GM21390 (cell line): ENCODE results near the gene AFMID.

ENCODE experiments used
- ATAC-seq: cut with Tn5 transposase; IDR thresholded peaks from one replicate; pipeline ENCODE4 v1.9.1; 2021; ENCODE audit not compliant: unreplicated experiment

Gene AFMID

DNA sequence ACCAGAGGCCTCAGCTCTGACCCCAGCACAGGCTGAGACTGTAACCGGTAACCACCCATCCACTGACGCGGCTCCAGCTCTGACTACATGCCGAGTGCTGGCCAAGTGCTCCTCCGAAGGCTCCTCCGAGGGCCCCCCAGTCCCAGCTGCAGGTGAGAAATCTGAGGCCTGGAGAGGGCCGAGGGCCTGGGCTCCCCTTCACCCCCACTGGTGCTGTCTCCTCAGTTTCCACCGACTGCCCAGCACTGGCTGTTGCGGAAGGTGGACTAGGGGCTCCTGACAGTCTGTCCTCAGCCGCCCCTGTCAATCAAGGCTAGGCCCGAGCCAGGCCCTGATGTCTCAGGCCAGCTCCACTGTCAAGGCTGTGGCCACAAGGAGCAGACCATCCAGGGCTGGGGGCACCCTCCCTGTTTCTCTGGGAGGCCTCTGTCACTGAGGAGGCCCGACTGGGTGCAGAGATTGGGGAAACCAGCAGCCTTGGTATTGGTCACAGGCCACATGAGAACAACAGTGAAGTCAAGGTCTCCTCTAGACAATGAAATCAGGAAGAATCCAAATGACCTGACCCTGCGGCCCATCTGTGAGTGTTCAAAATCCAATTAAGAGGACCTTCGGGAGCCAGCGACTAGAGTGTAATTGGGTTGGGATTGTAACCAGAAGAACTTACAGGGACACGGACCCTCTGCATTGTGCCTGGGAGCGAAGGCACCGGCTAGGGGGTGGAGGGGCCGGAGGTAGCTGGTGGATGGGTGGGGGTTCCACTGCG, 49.4 kb downstream of the AFMID start:
- ATAC-seq, result no peak

DNA sequence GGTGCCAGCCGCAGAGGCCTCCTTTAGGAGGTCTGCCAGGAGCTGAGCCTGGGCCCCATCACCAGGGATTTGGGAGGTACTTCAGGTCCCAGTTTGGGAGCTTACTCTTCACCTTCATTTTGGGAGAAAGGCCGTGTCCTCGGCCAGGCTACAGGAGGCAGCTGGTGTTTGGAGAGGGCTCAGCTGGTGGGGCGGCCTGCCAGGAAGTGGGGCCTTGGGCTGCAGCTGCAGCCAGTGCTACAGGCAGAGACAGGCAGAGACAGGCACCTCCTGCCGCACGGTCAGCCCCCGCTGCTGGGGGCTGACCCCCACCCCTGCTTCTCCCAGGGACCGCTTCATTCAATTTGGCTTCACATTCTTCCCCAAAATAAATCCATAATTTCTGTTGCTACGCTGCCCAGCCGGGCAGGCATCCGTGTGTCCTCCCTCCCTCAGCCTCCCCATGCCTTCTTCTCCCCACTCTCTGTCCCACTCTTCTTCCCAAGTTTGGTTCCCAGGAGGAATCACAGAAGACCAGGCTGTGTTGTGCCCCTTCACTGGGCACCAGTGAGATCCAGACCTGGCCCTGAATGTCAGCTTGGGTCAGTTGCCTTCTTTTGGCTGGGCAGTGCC, 50.3 kb downstream of the AFMID start:
- no peak for ATAC-seq

DNA sequence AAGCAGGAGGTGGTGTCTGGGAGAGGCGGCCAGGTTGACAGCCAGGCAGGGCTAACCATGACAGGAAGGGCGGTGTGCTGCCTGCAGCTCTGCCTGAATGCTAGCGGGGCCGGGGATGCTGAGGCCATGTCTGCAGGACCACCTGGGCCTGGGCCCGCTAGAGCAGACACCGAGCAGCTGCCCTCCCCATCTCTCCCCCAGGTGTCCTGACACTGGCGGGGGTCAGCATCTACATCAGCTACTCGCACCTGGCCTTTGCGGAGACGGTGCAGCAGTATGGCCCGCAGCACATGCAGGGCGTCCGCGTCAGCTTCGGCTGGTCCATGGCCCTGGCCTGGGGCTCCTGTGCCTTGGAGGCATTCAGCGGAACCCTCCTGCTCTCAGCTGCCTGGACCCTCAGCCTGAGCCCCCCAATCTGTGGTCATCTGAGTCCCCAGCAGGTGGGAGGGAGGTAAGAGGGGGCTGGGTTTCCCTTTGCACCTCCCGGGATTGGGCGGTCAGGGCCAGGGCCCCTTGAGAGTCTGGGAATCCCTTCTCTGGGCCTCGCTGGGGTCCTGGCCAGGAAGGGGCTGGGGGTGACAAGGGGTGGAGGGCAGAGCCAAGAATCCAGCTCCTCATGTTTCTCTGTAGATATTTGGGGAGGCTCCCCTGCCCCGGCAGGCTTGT, 51.8 kb downstream of the AFMID start:
- no peak for ATAC-seq

DNA sequence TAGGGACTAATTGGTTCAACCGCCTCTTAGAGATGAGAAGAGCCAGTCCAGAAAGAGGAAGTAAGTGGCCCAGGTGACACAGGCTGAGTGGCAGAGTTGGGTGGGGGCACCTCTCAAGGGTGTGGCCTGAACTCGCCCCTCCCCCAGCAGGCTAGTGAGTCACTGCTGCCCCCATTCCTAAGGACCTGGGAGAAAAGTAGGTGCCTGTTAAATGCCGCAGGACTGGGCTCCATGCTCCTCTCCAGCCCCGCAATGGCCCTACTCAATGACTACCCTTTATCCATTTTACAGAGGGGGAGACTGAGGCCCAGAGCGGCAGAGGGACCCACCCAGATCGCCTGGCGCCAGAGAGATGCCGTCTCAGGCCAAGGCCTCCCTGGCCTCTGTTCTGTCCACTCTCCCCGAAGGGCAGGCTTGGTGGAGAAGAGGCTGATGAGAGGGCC, 52.3 kb downstream of the AFMID start:
- ATAC-seq, result no peak

DNA sequence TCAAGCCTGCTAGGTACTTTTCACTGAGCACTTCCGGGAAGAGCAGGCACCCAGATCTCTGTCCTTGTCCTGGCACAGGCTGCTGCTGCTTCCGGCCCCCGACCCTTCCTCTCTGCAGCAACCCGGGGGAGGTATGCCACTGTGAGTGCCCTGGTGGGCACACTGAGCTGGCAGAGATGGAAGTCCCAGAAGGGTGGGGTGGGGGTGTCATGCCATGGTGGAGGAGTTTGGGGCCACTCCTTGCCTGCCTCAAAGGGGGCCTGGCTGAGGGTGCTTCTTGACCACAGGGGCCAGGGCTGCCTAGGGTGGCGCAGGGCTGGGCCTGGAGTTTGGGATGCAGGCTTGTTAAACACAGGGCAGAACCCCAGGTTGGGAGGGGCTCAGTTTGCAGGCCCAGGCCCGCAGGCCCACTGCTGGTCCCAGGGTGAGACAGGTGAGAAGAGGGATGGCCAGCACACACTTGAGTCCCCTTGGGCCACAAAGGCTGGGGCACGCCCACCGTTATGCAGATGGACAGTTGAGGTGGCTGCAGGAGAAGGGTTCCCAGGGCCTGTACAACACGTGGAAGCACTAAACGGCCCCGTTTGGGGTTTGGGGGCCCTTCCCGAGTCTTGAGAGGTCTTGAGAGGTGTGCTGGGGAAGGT, 53.0 kb downstream of the AFMID start:
- ATAC-seq, result no peak

DNA sequence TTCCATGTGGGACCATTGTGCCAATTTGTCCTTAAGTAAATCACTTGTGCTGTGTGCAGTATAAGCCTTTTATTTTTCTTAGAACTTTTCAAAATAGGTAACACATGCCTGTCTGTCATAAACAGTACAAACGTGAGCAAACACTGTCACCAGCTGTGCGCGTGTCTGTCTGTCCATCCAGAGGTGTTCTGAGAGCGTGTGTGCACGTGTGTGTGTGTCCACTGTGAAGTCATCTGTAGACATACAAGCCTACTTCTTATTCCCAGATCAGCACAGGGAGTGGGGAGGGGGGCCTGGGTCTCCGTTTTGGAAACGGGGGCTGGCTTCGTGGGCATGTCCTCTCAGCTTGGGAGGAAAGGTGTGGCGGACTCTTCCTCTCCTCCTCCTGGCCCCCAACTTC, 53.7 kb downstream of the AFMID start:
- ATAC-seq, result no peak

DNA sequence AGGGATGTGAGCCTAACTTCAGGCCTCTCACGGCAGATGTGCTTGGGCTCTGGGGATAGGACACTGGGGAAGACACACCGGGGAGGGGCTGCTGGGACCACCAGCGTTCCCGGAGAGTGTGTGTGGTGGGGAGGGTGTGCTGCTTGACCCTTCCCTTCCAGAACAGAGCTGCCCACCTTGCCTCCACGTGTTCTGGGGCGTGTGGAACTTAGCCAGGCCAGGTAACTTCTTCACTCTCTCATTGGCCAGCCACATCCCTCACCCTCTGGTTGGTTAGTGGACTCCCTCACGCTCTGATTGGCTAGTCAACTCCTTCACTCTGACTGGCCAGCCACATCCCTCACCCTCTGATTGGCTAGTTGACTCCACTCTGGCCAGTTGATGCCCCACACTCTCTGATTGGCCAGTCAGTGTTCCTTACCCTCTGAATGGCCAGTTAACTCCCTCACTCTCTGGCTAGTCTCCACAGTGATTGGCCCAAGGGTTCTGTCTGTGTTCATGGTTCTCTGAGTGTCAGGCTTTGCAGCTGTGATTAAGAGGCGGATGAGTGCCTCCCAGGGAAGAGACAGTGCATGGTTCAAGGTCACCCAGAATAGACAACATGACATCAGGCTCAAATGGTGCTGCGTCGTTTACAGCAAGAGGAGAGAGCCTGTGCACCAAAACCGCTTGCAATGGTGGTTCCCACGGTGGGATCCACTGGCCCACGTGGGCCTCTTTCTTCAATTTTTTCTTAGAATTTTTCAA, 54.3 kb downstream of the AFMID start:
- ATAC-seq, result no peak

DNA sequence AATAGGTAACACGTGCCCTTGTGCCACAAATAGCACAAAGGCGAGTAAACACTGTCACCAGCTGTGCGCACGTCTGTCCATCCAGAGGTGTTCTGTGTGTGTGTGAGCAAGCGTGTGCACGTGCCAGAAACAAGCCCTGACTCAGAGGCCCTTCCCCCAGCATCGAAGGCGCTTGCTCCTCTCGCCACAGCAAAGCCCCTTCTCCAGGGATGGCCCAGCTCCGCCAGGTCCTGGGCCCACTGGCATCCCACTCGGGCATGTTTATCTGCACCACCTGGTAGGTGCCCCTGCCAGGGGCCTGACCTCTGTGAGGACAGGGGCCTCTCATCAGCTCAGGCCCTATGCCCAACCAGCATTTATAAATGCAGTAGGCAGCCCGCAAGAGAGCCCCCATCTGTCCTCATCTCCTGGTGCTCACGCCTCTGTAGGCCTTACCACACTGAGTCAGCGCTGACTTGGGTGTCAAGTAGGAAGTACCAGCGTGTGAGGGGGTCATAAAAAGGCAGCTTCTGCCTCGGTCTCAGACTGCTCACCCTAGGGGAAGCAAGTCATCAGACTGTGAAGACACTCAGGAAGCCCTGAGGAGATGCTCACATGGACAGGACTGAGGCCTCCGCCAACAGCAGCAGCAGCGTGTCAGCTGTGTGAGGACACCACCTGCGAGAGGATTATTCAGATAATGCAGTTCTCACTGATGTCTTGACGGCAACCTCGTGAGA, 55.0 kb downstream of the AFMID start:
- no peak for ATAC-seq

DNA sequence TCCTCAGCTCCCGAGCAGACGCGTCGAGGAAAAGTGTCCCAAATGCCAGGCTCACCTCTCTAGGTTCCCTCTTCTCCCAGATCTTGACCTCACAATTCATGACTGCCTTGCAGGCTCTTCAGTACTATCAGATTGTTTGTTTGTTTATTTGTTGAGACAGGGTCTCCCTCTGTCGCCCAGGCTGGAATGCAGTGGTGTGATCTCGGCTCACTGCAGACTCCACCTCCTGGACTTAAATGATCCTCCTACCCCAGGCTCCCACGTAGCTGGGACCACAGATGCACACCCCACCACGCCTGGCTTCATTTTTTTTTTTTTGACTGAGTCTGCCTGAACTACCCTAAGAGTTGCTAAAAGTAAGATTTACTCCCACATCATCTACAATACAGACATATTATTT, 60.1 kb downstream of the AFMID start:
- ATAC-seq, result no peak

DNA sequence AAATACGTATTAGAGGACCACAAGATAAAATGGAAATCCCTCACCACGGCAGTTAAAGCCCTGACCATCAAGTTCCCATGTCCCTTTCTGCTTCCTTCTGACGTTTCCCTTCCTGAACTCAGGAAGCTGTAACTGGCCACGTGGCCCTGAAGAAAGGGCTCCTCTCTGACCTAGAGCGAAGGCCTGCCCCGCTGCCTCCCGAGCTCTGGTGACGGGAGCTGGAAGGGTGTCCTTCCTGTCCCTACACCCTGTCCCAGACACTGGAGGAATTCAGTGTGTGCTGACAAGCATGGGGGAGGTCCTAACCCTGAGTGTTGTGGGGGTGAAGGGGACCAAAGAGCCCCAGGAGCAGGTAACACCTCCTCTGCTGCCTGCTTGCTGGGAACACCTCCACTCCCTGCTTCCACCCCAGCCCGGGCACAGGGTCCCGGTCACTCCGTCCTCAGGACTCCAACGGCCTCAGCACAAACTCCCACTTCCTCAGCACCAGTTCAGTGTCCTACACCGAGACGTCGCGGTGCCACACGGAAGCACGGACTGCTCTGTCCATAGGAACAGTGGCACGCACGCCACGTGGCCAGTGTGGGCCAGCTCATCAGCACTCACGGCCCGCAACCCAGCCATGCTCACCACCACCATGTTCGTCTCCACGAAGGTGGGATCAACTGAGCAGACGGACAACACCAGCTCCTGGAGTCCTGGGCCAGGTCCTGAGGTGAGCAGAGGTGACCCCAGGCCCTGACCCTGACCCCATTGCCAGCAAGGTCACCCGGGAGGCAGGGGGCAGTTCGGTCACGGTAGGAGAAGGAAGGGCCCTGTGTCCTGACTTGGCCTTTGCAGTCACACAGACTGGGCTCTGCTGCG, 61.1 kb downstream of the AFMID start:
- no peak for ATAC-seq

DNA sequence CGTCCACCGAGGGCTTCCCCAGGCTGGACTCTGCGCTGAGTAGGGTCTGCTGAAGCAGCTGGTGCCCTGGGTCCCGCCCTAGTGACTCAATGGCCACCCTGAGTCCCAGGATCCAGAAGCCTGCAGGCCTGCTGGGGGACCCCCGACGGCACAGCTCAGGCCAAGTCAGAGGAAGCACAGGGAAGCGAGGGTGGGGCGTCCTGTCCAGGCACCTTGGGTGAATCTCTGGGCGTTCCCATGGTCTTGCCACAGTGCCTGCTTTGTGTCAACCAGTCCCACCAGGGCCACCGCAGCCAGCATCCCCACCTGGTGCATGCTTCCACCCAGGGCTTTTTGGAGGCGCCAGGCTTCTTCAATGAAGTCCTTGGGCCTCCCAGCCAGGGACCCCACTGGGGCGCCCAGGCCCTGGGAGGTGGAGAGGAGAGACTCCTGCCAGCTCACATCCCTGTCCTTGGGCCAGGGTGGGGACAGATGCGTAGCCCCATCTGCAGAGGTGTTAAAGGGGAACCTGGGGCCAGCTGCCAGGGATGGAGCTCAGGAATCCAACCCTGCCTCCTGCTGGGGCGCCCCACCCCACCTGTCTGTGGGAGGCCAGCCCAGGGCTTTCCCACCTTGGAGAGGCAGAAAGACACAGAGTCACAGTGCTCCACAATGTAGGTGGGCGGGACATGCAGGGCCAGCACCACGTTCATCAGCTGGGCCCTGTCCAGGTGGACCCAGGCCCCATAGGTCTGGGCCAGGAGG, 62.1 kb downstream of the AFMID start:
- ATAC-seq, result no peak

DNA sequence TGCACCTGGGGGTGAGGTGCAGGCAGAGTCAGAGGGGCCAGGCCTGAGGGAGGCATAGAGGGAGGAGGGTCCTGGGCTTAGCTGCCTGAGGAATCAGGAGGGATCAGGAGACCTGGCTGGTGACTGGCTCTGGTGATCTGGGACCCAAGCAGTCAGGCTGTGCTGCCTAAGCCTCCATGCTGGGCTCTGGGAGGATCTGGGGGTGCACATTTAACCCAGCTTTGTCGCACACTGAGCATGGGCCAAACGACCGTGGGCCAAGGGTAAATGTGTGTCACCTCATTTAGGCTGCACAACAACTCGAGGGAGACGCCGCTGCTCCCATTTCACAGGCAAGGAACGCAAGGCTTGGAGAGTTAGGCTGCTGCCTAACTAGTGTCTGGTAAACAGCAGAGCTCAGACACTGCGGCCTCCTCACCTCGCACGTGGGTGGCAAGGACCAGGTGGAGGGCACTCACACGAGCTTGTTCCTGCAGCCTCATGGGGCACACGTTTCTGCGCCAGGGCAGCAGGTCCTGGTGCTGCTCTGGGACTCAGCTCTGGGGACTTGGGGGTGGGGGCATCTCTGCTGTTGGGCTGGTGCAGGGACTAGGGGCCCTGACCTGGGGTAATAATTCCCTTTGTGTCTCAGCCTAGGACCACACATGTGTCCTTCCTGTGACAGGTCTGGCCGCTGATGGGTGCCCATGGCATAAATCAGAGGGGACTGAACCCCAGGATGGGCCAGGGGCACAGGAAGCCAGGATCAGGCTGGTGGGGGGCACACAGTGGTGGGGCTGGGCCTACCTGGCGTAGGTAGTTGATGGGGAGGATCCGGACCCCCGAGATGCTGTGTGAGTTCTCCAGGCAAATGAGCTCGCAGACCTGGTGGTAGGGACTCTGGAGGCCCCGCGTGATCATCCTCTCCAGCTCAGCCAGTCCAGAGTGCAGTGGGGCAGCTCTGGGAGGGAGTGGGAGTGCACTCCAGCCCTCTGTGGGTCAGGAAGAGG, 63.0 kb downstream of the AFMID start:
- no peak for ATAC-seq

DNA sequence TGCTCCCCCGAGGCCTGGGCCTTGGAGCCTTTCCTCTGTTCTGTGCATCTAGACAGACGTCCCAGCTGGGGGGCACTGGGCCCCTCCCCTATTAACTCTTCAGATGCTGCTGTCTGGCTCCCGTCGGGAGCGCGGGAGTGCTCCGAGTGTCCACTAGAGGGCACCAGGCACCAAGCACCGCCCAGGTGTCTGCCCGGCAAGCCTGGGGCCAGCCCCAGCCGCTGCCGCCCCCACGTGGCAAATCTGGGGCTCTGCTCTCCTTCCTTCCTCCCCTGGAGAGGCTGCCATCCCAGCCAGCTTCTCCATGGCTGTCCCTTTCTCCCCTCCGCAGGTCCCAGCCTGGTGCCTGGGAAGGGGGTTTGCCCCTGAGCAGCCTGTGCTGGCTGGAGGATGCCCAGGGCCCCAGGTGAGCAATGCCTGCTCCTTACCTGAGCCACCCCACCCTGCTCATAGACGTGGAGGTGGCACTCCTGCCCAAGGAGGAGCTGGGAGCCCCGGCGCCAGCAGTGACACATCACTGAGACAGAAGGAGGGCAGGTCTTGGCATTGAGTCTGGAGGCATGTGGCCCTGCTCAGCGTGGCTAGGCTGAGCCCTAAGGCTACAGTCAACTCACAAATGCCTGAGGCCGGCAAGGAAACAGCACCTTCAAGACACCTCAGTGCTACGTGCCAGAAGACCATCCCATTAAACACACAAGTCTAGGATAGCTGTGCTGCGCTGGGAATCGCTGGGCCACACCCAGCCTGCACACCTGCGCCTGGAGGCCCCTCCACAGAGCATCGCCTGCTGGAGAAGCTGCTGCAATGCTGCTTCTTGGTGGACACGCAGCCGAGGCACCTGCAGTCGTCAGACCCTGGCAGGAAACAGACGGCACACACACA, 64.0 kb downstream of the AFMID start:
- ATAC-seq, result no peak

DNA sequence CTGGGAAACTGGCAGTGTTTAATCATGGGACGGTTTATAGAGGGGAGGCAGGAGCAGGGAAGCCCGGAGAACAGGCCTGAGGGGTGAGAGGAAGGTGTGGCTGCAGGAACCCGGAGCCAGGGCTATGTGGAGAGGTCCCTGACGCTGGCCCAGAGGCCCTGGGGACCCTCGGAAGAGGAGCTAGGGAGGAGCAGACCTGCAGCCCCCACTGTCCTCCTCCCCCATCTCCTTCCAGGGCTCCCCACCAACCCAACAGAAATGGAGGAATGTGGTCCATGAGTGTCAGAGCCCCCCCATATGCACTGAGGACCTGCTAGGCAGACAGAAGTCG, 64.6 kb downstream of the AFMID start:
- no peak for ATAC-seq

DNA sequence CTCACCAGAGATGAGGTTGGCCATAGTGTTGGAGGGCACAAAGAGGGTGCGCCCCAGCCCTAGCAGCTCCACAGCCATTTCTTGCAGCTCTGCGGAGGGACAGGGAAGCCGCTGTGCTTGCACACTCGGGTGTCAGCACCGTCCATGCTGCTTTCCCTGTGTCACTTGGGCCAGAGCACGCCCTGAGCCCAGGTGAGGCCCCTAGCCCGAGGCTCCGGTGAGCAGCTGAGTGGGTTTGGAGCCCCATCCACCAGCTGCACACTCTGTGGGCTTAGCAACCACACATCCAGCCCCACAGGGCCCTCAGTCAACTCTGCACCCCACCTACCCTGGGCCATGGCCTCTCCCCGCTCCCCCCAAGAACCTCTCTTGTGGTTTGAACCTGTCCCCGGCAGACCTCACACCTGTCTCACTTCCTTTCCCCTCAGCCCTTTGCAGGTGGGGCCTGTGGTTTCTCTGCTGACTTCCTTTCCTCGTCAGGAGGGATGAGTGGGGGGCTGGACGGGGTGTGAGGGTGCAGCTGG, 65.0 kb downstream of the AFMID start:
- ATAC-seq, result no peak
